GM12873 (cell line): ENCODE results near the gene ENDOU.

Experiments used
- CTCF ChIP-seq: IDR thresholded peaks from 2 replicates; pipeline ENCODE4 v1.5.1; 2012; ENCODE audit warnings: low read depth, mild to moderate bottlenecking, moderate library complexity, low read length, control low read depth; ENCODE audit not compliant: insufficient read depth; ENCODE audit errors: missing control alignments

The ENDOU gene

GRCh38 chr12:47748899-47749298 is 23.6 kb upstream of the ENDOU start:
- TF ChIP-seq CTCF, result no peak

- no peak for TF ChIP-seq CTCF
These were observed 23.2 kb upstream of the ENDOU start for GRCh38 chr12:47748507-47748828.

- TF ChIP-seq CTCF, result no peak
These were observed 22.6 kb upstream of the ENDOU start for GRCh38 chr12:47747596-47748506.

GRCh38 chr12:47747126-47747525 is 21.8 kb upstream of the ENDOU start:
- TF ChIP-seq CTCF, result no peak

GRCh38 chr12:47746523-47746922 is 21.2 kb upstream of the ENDOU start:
- no peak for TF ChIP-seq CTCF

- no peak for TF ChIP-seq CTCF
These were observed 20.8 kb upstream of the ENDOU start for GRCh38 chr12:47746073-47746472.

GRCh38 chr12:47745485-47746041 is 20.3 kb upstream of the ENDOU start:
- TF ChIP-seq CTCF, result no peak
